Kidney tubule cell (primary cell): Measurements from ENCODE around the gene OR2V2.

Source experiments
- DNase-seq: peaks from one replicate; pipeline ENCODE4 v3.0.0-alpha.2; 2018; ENCODE audit warnings: low spot score

The OR2V2 gene

GRCh38 chr5:181207214-181207959, 60.0 kb downstream of the OR2V2 start:
- DNase-seq = peak; percentile 94

GRCh38 chr5:181207960-181208253, 60.5 kb downstream of the OR2V2 start:
- DNase-seq = no peak
